Brain microvascular endothelial cell (primary cell): ENCODE measurements around the gene LAMA3.

Source experiments
- DNase-seq: peaks from one replicate; pipeline ENCODE4 v3.0.0-alpha.2; 2020
- H3K27ac ChIP-seq: fragments of 250-450 bp; sonication (Bioruptor Pico); 2 replicates; pipeline ENCODE4 v1.5.1; 2020; ENCODE audit warnings: mild to moderate bottlenecking, moderate library complexity
- H3K27me3 ChIP-seq: fragments of 250-450 bp; sonication (Bioruptor Pico); replicated peaks from 2 replicates; pipeline ENCODE4 v1.5.1; 2020; ENCODE audit warnings: mild to moderate bottlenecking
- H3K36me3 ChIP-seq: fragments of 250-450 bp; sonication (Bioruptor Pico); replicated peaks from 2 replicates; pipeline ENCODE4 v1.5.1; 2020; ENCODE audit warnings: mild to moderate bottlenecking
- H3K4me3 ChIP-seq: 2 replicates; pipeline ENCODE4 v1.5.1; 2011; ENCODE audit warnings: low read depth, mild to moderate bottlenecking, control low read depth, low read length, moderate library complexity
- in situ Hi-C: cut with HindIII; loops from 2 replicates; pipeline ENCODE4 v1.10.0; 2017; ENCODE audit warnings: low sequenced_read_pairs, low pct_ligation_motif_present
- TF ChIP-seq, protein P1 (sequence below): IDR thresholded peaks from 2 replicates; pipeline ENCODE4 v1.5.1; 2011; ENCODE audit warnings: low read depth, mild to moderate bottlenecking, moderate library complexity, low read length, control low read depth, inconsistent platforms; ENCODE audit errors: missing control alignments

Gene LAMA3

DNA sequence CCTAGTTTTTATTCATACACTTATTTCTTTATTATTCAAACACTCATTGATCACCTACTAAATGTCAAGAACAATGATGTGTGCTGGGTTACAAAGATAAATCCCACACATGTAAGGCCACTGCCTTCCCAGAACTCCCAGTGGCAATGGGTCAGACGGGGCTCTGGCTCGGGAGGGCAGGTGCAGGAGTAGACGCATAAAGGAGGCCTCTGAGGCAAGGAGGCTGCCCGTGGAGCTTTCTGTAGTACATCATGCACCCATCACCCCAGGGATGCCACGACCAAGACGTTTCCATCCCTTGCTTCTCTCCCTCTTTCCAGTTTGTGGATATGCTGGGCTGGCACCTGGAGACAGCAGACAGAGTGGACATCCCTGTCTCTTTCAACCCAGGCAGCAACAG is 172.1 kb downstream of the LAMA3 start:
- H3K36me3 ChIP-seq, result no peaks in the 10 kb centered on the region
- DNase-seq, result no peak
- H3K27me3 ChIP-seq, result no peaks in the 10 kb centered on the region
- peak overlapping the region; percentile 59 for H3K27ac ChIP-seq
- TF ChIP-seq, protein P1, sequence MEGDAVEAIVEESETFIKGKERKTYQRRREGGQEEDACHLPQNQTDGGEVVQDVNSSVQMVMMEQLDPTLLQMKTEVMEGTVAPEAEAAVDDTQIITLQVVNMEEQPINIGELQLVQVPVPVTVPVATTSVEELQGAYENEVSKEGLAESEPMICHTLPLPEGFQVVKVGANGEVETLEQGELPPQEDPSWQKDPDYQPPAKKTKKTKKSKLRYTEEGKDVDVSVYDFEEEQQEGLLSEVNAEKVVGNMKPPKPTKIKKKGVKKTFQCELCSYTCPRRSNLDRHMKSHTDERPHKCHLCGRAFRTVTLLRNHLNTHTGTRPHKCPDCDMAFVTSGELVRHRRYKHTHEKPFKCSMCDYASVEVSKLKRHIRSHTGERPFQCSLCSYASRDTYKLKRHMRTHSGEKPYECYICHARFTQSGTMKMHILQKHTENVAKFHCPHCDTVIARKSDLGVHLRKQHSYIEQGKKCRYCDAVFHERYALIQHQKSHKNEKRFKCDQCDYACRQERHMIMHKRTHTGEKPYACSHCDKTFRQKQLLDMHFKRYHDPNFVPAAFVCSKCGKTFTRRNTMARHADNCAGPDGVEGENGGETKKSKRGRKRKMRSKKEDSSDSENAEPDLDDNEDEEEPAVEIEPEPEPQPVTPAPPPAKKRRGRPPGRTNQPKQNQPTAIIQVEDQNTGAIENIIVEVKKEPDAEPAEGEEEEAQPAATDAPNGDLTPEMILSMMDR, result no peak
- in situ Hi-C loops, result no loop called here
- H3K4me3 ChIP-seq, result no peak overlapping the region

DNA sequence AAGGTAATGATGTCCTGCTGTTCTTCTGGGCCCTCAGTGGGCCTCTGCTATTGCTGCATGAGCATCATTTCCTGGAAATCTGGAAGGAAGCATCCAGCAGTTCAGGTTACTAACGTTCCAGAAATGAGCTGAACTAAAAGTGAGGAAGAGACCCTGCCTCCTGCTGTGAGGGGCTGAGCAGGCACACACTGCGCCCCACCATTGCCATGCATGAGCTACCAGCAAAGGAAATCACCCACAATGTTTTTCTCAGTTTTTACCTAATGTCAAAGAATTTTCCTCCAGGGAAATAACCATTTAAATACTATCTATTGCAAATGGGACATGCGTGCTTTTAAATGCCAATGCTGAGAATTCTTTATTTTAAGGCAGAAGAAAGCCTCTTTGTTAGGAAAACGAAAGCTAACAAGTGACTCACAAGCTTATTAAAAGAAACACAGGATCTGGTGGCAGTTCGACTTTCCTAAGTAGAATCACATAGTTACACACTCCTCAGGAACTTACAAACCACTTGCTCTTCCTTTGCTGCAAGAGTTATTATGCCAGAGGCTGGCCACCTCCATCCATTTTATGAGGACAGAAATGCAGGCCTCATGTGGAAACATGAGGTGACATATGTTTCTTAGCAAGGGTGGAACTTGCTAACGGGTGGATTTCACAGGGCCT is 172.7 kb downstream of the LAMA3 start:
- DNase-seq, result peak; percentile 75
- Histone ChIP-seq H3K27ac (peak overlapping the region; percentile 64), H3K4me3 (no peak overlapping the region), H3K27me3 (no peaks in the 10 kb centered on the region), H3K36me3 (no peaks in the 10 kb centered on the region)
- TF ChIP-seq, protein P1, result no peak
- in situ Hi-C loops, result no loop called here

DNA sequence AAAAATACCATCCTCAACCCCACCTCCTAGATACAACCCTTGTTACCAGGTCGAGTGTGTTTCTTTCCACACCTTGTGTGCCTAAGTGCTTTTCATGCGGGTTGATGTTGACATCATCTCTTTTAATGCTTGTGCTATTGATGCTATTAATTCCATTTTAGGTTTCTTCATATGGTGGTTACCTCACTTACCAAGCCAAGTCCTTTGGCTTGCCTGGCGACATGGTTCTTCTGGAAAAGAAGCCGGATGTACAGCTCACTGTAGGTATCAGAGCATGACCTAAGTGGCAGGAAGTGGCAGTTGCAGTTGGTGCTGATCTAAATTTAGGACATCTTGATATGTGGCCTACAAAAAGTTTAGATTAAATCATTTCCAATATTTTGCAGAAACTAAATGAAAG is 175.4 kb downstream of the LAMA3 start:
- in situ Hi-C loops, result no loop called here
- Histone ChIP-seq H3K27me3 (no peaks in the 10 kb centered on the region), H3K27ac (no peak overlapping the region), H3K36me3 (no peaks in the 10 kb centered on the region), H3K4me3 (no peak overlapping the region)
- DNase-seq, result no peak
- TF ChIP-seq, protein P1, result no peak

DNA sequence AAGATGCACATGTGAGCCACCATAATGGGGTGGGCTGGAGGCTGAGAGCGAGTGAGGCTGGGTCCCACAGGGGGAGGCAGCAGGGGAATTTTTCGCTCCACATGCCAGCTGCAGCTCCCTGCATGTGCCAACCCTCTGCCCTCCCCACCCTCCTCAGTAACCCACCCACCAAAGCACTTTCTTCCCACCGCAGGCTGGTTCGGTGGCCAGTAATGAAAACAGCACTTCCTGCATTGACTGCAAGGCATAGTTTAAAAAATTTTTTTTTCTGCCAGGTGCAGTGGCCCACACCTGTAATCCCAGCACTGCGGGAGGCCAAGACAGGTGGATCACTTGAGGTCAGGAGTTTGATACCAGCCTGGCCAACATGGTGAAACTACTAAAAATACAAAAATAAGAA is 177.8 kb downstream of the LAMA3 start:
- Histone ChIP-seq H3K27ac (no peak overlapping the region), H3K4me3 (no peak overlapping the region), H3K27me3 (no peaks in the 10 kb centered on the region), H3K36me3 (no peaks in the 10 kb centered on the region)
- TF ChIP-seq, protein P1, result no peak
- in situ Hi-C loops, result no loop called here
- no peak for DNase-seq

DNA sequence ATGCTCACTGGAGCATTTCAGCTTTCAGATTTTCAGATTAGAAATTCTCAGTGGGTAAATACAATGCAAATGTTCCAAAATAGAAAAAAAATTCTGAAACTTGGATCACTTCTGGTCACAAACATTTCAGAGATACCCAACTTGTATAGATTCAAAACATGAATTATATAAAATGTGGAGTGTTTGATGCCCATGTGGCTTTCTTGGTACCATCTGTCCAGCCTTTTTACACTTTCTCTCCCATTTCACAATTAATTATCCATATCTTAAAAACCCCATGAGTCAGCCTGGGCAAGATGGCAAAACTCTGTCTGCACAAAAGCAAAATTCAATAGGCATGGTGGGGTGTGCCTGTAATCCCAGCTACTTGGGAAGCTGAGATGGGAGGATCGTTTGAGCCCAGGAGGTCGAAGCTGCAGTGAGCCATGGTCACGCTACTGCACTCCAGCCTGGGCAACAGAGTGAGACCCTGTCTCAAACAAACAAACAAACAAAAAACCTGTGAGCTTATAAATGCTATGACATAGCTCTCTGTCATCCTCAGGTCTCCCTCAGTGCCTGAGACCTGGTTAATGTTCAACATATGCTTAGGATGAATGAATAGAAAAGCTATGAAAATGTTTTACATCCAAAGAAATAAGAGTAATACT is 179.0 kb downstream of the LAMA3 start:
- DNase-seq, result no peak
- TF ChIP-seq, protein P1, result no peak
- Histone ChIP-seq H3K36me3 (no peaks in the 10 kb centered on the region), H3K27me3 (no peaks in the 10 kb centered on the region), H3K27ac (no peak overlapping the region), H3K4me3 (no peak overlapping the region)
- in situ Hi-C loops, result no loop called here
